IPS-NIHi7 (cell line): ENCODE results near the gene SPEN.
"Not testable (repeated sequence)": the region's sequence is repeated elsewhere in the genome, so short reads cannot be mapped to it uniquely, and the experiment has no call there.

Experiments used
- DNase-seq: peaks from one replicate; pipeline ENCODE4 v3.0.0; 2012; ENCODE audit warnings: mixed read lengths; ENCODE audit errors: extremely low spot score

SPEN gene, protein sequence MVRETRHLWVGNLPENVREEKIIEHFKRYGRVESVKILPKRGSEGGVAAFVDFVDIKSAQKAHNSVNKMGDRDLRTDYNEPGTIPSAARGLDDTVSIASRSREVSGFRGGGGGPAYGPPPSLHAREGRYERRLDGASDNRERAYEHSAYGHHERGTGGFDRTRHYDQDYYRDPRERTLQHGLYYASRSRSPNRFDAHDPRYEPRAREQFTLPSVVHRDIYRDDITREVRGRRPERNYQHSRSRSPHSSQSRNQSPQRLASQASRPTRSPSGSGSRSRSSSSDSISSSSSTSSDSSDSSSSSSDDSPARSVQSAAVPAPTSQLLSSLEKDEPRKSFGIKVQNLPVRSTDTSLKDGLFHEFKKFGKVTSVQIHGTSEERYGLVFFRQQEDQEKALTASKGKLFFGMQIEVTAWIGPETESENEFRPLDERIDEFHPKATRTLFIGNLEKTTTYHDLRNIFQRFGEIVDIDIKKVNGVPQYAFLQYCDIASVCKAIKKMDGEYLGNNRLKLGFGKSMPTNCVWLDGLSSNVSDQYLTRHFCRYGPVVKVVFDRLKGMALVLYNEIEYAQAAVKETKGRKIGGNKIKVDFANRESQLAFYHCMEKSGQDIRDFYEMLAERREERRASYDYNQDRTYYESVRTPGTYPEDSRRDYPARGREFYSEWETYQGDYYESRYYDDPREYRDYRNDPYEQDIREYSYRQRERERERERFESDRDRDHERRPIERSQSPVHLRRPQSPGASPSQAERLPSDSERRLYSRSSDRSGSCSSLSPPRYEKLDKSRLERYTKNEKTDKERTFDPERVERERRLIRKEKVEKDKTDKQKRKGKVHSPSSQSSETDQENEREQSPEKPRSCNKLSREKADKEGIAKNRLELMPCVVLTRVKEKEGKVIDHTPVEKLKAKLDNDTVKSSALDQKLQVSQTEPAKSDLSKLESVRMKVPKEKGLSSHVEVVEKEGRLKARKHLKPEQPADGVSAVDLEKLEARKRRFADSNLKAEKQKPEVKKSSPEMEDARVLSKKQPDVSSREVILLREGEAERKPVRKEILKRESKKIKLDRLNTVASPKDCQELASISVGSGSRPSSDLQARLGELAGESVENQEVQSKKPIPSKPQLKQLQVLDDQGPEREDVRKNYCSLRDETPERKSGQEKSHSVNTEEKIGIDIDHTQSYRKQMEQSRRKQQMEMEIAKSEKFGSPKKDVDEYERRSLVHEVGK (N-terminal part only)

DNA sequence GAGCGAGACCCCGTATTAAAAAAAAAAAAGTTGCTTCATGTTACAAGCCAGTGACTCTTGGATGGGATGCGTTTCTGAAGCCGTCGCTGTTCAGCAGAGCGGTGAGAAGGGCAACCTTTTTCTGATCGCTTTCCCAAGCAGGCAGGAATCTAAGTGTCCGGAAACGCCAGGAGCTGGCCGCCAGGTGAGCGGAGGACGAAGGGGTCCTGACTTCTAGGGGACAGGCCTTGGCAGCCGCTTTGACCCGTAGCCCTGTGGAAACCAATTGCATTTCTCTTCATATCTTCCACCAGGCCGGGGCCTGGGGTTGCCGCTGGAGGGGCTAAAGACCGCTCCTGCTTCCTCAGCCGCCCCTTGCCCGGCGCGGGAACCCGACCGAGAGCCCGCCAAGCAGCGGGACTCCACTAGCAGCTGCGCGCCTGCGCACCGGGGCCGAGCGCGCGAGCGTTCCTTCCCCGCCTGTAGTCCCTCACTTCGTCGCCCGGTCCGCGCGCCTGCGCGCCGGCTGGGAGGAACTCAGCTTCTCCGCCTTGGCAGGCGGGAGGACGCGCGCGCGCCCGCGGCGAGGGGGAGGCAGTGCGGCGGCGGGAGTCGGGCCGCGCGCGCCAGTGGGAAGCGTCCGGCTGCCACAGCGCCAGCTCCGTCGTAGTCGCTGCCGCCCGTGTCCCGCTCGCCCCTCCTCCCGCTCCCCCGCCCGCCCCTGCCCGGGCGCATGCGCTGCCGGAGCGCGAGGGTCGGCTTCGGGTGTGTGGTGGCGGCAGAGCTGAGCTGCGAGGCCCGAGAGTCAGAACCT lies at the start of gene SPEN:
Gene SPEN (plus strand): TSS at position 608 of the 793 bp plus-strand sequence. CDS start 361 bp downstream, outside the sequence.
- peak; percentile 84 for DNase-seq

- DNase-seq = peak; percentile 64
Observed at GRCh38 chr1:15799004-15799867, 48.3 kb upstream of the SPEN start.

DNA sequence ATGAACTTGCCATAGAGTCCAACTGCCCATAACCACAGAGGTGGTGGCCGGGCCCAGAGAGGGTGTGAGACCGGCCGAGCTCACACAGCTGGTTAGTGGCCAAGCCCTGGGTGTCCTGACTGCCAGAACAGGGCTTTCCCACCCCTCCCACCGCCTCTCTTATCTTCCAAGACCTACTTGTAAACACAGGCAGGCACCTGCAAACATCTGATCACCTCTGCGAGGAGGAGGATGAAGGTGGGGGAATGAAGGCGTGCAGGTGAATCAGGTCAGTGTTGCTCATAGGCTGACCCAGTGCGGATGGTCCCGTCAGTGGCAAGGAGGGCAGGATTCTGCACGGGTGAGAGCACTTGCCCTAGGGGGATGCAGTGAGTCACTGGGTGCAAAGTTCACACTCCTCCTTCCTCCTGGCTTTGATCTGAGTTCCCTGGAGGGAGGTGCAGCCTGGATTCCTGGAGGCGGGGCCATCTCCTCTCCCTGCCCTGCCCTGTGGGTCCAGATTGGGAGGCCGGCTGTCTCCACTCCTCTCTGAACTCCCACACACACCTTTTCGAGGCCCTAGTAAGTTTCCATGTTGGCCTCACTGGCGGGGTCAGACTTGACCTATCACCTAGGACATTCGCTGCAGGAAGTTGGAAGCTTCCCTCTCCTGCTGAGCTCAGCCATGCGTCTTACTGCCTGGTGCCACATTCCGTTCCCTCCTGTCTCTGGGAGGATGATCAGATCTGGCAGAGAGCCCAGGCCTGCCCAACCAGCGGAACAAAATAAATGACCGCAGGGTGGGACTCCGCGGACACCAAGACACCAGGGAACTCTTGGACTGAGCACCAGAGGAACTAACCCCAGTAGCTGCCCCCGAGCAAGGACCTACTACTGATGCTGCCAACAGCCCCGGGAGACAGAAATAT lies 47.3 kb upstream of the SPEN start:
- peak; percentile 81 for DNase-seq

- DNase-seq = no peak
Observed at GRCh38 chr1:15802234-15802965, 45.1 kb upstream of the SPEN start.

DNA sequence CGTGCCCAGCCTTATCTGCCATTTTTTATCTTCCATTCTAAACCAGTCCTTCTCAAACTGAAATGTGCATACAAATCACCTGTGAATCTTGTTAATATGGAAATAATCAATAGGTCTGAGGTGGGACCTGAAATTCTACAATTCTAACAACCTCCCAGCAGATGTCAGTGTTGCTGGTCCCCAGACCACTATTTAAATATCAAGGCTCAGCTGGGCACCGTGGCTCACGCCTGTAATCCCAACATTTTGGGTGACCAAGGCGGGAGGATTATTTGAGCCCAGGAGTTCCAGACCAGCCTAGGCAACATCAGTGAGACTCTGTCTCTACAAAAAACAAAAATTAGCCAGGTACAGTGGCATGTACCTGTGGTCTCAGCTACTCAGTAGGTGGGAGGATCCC lies 44.1 kb upstream of the SPEN start:
- DNase-seq = no peak

DNA sequence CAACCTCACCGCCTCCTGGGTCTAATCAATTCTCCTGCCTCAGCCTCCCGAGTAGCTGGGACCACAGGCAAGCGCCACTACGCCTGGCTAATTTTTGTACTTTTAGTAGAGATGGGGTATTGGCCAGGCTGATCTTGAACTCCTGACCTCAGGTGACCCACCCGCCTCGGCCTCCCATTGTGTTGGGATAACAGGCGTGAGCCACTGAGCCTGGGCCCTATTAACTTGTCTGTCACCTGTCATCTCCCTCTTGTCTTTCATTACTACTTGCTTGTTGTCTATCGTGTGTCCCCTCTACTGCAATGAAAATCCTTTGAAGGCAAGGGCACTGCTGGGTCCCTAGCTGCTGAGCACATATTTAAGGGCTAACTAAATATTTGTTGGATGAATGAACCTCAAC lies 43.4 kb upstream of the SPEN start:
- no peak for DNase-seq

DNA sequence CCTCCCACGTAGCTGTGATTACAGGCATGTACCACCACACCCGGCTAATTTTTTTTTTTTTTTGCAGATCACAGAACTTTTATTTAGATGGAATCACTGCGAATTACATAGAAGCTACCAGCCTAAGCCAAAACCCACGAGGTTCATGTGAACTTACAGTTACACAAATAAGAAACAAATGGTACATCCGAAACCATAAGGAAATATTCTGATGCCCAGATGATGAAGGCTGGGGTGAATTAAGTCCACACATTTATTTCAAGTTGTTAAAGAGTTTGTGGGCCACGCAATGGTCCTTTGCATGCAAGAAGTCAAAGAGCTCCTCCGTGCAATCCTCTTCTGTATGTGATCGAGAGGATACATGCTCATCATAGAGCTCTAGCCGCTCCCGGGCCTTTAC lies 40.4 kb upstream of the SPEN start:
- no peak for DNase-seq

- DNase-seq = not testable (repeated sequence)
Observed at GRCh38 chr1:15807549-15807948, 40.0 kb upstream of the SPEN start, which contains the start of gene UQCRHL. Gene UQCRHL (minus strand): TSS chr1:15807649. CDS start chr1:15807649, 0 bp downstream.

DNA sequence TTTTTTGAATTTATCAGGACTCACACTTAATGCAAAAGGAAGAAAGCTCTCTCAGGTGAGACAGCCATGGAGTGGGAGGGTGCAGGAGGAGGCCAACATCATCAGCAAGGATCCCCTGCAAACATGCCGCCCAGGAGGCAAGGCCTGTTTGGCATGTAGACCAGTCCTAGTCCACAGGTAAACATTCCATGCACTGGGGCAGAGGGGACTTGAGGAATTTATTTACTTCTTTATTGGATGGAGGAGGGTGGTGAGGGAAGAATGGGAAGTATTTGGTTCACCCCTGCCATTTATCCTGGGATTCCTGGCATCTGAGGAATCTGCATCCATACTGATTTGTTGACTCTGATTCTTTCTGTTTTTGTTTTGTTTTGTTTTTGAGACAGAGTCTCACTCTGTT lies 38.6 kb upstream of the SPEN start:
- peak; percentile 20 for DNase-seq

GRCh38 chr1:15810073-15810472 lies 37.4 kb upstream of the SPEN start:
- DNase-seq = no peak

GRCh38 chr1:15816674-15817073 lies 30.8 kb upstream of the SPEN start:
- DNase-seq = no peak

DNA sequence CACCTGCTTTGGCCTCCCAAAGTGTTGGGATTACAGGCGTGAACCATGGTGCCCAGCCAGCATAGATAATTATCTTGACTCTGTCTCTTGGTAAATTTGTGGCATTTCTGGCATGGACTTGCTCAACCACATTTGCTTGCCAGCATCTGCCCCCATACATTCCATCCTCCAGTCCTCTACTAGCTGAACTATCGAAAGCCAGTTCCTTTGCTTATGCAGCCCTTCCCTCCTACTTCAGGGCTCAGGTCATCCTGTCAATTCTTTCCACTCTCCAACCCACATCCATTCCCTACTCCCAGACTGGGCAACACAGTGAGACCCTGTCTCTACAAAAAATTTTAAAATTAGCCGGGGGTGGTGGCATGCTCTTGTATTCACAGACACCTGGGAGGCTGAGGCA lies 27.0 kb upstream of the SPEN start:
- no peak for DNase-seq

DNA sequence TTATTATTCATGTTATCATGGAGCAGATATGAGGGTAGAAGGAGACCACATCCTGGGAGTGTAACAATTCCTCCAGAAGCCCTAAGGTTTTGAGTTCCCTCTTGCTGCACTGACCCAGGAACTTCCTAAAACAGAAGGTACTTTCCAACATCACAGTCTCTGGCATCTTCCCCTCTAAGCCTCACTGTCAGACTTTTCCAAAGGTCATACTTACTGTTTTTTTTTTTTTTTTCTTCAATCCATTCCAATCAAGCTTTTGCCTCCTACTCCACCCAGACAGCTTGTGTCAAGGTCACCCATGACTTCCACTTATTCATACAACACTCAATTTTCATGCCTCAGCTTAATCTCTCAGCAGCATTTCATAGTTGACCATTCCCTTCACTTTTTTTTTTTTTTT lies 21.7 kb upstream of the SPEN start:
- no peak for DNase-seq

- no peak for DNase-seq
Observed at GRCh38 chr1:15826810-15827507, 20.5 kb upstream of the SPEN start.

DNA sequence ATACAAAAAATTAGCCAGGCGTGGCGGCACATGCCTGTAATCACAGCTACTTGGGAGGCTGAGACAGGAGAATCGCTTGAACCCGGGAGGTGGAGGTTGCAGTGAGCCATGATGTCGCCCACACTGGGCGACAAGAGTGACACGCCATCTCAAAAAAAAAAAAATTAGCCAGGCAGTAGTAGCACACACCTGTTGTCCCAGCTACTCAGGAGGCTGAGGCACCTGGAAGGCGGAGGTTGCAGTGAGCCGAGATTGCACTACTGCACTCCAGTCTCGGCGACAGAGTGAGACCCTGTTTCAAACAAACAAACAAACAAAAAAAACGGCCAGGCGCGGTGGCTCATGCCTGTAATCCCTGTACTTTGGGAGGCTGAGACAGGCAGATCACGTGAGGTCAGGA lies 19.9 kb upstream of the SPEN start:
- DNase-seq = not testable (repeated sequence)

DNA sequence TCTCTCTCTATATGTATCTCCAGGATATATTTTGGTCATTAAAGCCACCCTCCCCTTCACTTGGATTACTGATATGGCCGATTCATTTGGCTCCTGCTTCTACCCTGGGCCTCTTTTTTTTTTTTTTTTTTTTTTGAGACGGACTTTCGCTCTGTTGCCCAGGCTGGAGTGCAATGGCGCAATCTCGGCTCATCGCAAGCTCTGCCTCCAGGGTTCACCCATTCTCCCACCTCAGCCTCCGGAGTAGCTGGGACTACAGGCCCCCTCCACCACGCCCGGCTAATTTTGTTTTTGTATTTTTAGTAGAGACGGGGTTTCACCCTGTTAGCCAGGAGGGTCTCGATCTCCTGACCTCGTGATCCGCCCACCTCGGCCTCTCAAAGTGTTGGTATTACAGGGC lies 18.6 kb upstream of the SPEN start:
- not testable (repeated sequence) for DNase-seq

GRCh38 chr1:15830258-15830657 lies 17.2 kb upstream of the SPEN start:
- no peak for DNase-seq
